T follicular helper cell (primary cell): ENCODE data around the gene ZBTB46.
A peak's percentile ranks its signal among the peaks of the same experiment; 100 is the strongest.

Source experiments
- DNase-seq: peaks from one replicate; pipeline ENCODE4 v3.0.0-alpha.2; 2020; ENCODE audit warnings: low read depth

Gene ZBTB46

DNA sequence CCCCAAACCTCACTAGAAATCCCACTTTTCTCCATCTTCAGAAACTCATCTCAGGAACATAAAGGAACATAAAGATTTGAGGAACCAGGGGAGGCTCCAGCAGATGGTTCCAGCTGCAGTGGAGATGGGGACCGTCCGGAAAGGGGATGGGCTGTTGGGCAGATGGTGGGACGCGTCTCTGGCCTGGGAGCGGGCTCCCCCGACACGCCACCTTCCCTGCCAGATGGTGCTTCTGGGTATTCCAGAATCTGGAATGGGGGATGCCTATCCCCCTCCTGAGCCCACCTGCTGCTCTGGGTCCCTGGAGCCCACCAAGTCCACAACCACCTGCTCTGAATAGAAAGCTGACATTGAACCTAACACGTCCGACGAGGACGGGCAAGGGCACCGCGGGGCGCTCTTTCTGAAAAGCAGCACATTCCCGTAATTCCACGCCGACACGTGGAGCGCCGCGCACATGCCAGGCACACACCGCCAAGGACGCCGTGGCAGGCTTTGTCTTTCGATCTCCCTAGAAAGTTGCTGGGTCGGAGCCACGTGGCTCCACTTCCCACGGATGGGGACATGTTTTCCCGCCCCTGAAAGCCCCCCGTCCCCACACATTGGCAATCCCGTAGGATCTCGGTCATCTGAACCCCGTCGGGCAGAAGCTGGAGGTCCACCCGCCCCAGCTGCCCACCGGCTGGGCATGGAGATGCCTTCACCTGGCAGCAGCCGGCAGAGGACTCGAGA is 64.2 kb downstream of the ZBTB46 start:
- DNase-seq, result no peak

DNA sequence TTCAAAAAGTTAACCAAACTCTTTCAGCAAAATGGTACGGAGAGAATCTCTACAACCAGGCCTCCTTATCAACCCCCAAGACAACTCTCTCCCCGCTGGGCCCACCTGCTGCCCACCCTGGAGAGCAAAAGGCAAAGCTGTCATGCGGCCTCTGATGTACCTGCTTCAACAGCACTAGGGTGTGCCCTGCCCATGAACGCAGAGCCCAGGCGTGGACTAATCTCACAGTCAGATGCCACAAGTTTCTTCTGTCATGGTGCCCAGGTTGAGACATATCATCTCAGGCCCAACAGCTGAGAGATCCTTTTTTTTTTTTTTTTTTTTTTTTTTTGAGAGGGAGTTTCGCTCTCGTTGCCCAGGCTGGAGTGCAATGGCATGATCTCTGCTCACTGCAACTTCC is 65.2 kb downstream of the ZBTB46 start:
- DNase-seq, result no peak

DNA sequence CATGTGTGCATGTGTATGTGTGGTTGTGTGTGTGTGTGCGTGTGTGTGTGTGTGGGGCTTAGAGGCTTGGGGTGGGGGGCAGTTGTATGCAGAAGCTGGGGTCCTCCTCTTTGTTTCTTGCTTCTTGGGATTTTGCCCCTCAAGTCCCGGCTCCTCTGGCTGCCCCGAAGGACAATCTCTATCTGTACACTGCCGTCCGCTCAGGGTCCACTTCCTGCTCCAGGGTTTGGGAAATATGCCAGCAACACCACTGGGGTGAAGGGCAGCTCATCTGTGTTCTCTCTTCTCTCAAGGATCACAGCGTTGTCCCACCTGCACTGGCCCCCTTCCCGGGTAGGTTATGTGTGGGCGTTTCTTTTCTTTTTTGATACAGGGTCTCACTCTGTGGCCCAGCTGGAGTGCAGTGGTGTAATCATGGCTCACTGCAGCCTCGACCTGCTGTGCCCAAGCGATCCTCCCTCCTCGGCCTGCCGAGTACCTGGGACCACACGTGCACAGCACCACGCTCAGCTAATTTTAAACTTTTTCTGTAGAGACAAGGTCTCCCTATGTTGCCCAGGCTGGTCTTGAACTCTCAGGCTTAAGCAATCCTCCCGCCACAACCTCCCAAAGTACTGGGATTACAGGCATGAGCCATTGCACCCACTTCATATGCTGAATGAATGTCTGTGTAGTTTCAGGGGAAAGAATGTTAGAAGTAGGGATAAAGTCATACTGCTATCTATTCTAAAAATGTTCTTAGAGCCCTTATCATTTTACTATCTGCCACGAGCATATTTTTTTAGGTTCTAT is 65.8 kb downstream of the ZBTB46 start:
- DNase-seq, result no peak

DNA sequence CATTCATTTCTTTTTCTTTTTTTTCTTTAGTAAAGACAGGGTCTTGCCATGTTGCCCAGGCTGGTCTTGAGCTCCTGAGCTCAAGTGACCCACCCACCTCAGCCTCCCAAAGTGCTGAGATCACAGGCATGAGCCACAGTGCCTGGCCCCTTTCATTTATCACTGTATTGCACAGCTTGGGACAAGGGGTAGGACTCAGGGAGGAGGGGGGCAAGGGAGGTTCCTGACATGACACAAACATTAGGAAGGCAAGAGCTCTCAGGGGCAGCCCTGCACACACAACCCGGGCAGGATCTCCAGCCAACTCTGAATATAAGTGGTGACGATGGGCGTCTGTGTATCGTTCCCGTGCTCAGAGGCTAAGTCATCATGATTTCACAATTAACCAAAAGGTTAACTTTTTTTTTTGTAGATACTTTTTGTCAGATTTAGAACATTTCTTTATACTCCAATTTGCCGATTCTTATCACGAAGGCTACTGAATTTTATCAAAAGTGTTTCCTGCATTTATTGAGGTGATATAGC is 71.6 kb downstream of the ZBTB46 start:
- no peak for DNase-seq

DNA sequence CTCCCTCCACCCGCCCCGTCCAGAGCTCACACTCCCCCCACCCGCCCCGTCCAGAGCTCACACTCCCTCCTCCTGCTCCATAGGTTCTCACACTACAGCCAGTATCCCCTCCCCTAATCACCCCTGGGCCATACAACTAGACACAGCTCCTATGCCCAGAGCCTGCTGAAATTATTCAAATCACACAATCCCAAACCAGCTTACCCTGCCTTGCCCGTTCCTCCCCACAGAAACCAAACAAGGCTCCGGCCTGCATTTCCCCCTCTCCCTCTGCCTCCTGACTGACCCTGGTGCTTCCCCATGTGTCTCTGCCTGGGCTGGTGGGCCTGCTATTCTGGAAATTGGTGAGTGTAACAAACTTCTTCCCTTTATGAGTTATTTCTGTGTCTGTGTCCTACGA is 72.9 kb downstream of the ZBTB46 start:
- no peak for DNase-seq

DNA sequence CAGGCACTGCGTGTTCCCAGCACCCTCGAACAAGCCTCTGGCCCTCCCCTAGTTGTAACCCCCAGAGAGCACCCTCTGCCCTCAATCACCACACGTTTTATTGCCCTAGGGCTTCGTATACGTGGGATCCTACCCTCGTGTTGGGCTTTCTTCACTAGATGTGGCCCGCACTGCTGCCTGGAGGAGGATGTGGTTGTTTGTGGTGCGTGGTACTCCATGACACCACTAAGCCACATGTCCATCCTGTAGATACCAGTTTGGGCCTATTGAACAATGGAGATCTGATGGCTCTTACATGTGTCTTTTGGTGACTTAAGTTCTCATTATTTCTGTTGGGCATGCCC is 74.4 kb downstream of the ZBTB46 start:
- no peak for DNase-seq

GRCh38 chr20:63755933-63756647 is 75.0 kb downstream of the ZBTB46 start:
- no peak for DNase-seq

DNA sequence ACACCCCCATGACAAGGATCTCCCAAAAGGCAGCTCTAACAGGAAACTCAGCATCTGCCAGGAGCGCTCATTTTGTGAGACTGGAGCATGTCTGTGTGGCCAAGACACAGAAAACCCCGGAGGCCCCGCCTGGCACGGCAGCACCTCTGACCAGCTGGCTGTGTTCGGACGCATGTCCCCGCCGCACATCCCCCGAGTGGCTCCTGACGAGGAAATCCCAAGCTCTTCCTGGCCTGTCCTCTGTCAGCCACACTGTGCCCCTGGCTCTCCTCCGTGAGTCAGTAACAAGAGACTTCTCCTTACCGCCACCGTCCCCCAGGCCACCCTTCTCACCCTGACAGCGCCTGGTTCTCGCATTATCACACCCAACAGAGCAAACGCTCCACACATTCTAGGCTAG is 77.1 kb downstream of the ZBTB46 start:
- DNase-seq, result no peak

DNA sequence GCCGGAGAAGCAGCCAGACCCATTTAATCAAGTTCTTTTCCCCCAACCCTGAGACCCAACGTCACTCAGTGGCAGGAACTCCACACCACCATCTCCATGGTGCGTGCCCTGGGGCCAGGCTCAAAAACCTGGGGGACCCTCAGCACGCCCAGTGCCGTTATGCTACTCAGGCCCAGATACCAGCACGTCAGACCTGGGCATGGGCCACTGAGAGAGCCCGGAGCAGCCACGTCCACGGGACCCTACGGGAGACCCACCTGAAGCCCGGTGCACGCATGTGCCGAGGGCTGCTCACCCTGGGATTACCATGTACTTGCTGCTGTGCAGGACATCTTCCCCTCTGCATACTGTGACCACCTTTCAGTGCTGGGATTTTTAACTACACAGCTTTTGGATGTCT is 77.7 kb downstream of the ZBTB46 start:
- DNase-seq, result no peak

DNA sequence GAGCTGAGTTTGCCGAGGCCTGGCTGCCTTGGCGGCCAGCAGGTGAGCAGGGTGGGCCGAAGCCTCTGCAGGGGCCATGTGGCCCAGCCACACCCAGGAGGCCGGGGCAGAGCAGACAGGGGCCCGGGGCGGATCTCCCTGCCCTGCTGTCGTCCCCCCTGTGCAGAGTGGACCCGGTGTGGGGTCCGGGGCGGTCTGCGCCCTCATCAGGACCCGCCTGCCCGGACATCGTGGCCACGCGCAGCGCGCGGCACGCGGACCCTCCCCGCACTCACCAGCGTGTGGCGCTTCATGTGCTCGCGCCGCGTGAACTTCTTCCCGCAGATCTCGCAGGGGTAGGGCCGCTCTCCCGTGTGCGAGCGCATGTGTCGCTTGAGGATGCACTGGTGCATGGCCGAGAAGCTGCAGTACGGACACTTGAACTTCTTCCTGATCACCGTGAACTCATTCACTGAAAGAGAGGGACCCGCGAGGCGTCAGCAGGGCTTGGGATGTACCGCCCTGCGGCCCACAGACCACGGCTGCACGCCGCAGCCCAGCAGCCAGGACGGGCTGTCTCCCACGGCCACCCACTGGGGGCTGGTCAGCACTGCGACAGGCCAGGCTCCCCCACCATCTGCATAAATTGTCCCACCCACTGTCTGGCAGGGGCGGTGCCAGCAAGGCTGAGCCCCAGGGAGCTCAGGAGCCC is 78.5 kb downstream of the ZBTB46 start:
- no peak for DNase-seq

GRCh38 chr20:63751471-63752271 is 79.4 kb downstream of the ZBTB46 start:
- DNase-seq, result no peak

GRCh38 chr20:63750807-63751470 is 80.1 kb downstream of the ZBTB46 start:
- DNase-seq, result peak; percentile 41

- no peak for DNase-seq
Observed at GRCh38 chr20:63749597-63750508, 81.2 kb downstream of the ZBTB46 start.

DNA sequence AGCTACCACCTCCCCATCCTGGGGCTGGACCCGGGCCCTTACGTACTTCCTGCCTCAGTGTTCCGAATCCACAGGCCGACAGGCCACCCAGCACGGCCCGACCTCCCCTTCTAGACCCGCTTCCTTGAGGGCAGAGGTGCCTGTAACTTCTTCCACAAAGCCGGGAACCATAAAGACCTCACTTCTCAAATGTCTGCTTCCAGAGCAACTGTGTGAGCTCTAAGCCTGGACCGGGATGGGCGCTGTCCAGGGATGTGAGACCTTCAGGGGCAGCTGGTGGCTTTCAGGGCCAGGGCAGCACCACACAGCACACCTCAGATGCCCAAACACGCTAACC is 82.2 kb downstream of the ZBTB46 start:
- no peak for DNase-seq

- DNase-seq, result no peak
Observed at GRCh38 chr20:63748070-63748933, 82.8 kb downstream of the ZBTB46 start.

- DNase-seq, result no peak
Observed at GRCh38 chr20:63747622-63748069, 83.4 kb downstream of the ZBTB46 start.

GRCh38 chr20:63746751-63747315 is 84.2 kb downstream of the ZBTB46 start:
- DNase-seq, result no peak
